CD4-positive, alpha-beta memory T cell (primary cell): Measurements from ENCODE around the gene ZDHHC12. TPM values are rescaled to one million over a fixed set of nuclear protein-coding genes. Genes with fewer than 3 reads are reported as not detected.

Source experiments
- CTCF ChIA-PET: fragments of 350-600 bp; sonication (Branson Sonifier 250); formaldehyde crosslinking; loops from one replicate; lab custom pipeline; 2021; ENCODE audit warnings: inconsistent platforms; ENCODE audit not compliant: partially characterized antibody; lab: Charles Lee
- POLR2A ChIA-PET: fragments of 350-600 bp; sonication (Branson Sonifier 250); formaldehyde crosslinking; loops from one replicate; lab custom pipeline; 2021; ENCODE audit not compliant: partially characterized antibody; lab: Charles Lee
- DNase-seq, 5 donors: peaks; one replicate each; pipeline versions ENCODE4 v3.0.0 to v3.0.0-alpha.2; 2020 to 2022; ENCODE audit warnings: mixed read lengths in 1 of 5
- H3K27ac ChIP-seq: one replicate; pipeline ENCODE4 v1.7.0; 2013; ENCODE audit warnings: low read depth, low read length
- H3K27me3 ChIP-seq: 2 replicates; pipeline ENCODE4 v1.7.0; 2013; ENCODE audit warnings: mild to moderate bottlenecking, low read length, moderate library complexity; ENCODE audit not compliant: insufficient read depth
- H3K36me3 ChIP-seq: 2 replicates; pipeline ENCODE4 v1.7.0; 2013; ENCODE audit warnings: mild to moderate bottlenecking, low read length, moderate library complexity; ENCODE audit not compliant: insufficient read depth
- H3K4me1 ChIP-seq: 2 replicates; pipeline ENCODE4 v1.7.0; 2013; ENCODE audit warnings: mild to moderate bottlenecking, low read length, moderate library complexity; ENCODE audit not compliant: insufficient read depth
- H3K4me3 ChIP-seq, 2 donors: one replicate each; pipeline ENCODE4 v1.7.0; 2013; ENCODE audit warnings: low read length in 2 of 2, mild to moderate bottlenecking in 1 of 2
- H3K9me3 ChIP-seq, 2 donors: one replicate each; pipeline ENCODE4 v1.7.0; 2013; ENCODE audit warnings: low read length in 2 of 2, control low read depth in 1 of 2; ENCODE audit not compliant: control insufficient read depth in 1 of 2
- H3K27ac Mint-ChIP-seq, 7 donors: one replicate each; pipeline ENCODE4 v1.8.0; 2020 to 2021; ENCODE audit warnings: mixed read lengths in 7 of 7, mild to moderate bottlenecking in 6 of 7, inconsistent platforms in 3 of 7, moderate library complexity in 3 of 7
- H3K27me3 Mint-ChIP-seq, 2 donors: one replicate each; pipeline ENCODE4 v1.8.0; 2020 to 2021; ENCODE audit warnings: mixed read lengths in 2 of 2
- H3K36me3 Mint-ChIP-seq, 2 donors: one replicate each; pipeline ENCODE4 v1.8.0; 2020 to 2021; ENCODE audit warnings: mixed read lengths in 2 of 2, inconsistent platforms in 1 of 2, mild to moderate bottlenecking in 1 of 2
- H3K4me1 Mint-ChIP-seq, 4 donors: one replicate each; pipeline ENCODE4 v1.8.0; 2020 to 2021; ENCODE audit warnings: mixed read lengths in 4 of 4, mild to moderate bottlenecking in 1 of 4
- H3K4me3 Mint-ChIP-seq, 8 donors: one replicate each; pipeline ENCODE4 v1.8.0; 2020 to 2021; ENCODE audit warnings: mixed read lengths in 8 of 8, mild to moderate bottlenecking in 7 of 8, moderate library complexity in 6 of 8, inconsistent platforms in 3 of 8
- H3K9me3 Mint-ChIP-seq, 8 donors: one replicate each; pipeline ENCODE4 v1.8.0; 2020 to 2021; ENCODE audit warnings: mixed read lengths in 8 of 8, mild to moderate bottlenecking in 5 of 8, inconsistent platforms in 3 of 8, moderate library complexity in 1 of 8
- intact Hi-C: fragments of 100-400 bp; cut with micrococcal nuclease; formaldehyde crosslinking; loops from one replicate; pipeline ENCODE4 v1.15.1; 2023
- polyA plus RNA-seq, 2 donors: library from polyadenylated mRNA; unstranded; fragments of 300-500 nt; fragmentation: Illumina TruSeq; gene quantifications; one replicate each; pipeline ENCODE4 v1.2.3, GENCODE V29; 2021
- total RNA-seq, 2 experiments: library from RNA; stranded (reverse); gene quantifications; one replicate each; pipeline ENCODE4 v1.2.3, GENCODE V29; 2021

ZDHHC12 gene
- total and polyA plus RNA-seq, 4 experiments from 2014 or later = 24.6 to 75.7 (median 41.7) TPM

DNA sequence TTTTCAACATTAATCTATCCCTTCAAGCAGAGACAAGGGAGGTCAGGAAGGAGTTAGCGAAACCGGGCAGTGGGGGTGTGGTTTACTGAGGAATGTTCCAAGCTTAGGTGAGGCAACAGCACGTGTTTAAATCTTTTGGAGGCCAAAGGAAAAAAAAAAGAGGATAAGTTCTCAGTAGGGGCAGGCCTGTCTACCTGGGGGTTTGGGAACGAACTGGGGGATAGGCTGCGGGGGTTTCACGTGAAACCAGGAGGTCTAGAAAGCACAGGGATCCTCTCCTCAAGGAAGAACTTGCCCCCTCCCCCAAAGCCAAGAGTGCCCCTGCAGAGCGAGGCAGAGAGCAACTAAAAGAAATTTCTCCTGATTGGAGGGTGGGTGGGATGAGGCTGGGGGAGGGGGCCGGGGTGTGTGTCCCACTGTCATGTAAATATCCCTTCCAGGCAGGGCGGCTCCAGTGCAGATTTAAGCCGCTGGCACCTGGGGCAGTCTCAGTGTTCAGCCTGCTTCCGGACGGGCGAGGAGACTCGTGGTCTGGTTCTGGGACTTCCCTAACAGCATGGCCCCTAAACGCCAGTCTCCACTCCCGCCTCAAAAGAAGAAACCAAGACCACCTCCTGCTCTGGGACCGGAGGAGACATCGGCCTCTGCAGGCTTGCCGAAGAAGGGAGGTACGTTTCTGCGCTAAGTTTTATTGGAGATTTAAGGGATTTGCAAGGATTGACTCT lies 40.4 kb downstream of the ZDHHC12 start:
- Histone ChIP-seq H3K36me3 (no peaks in the 10 kb centered on the region), H3K4me1 (peaks cover 51% of the 10 kb centered on the region), H3K9me3 (no peaks in the 10 kb centered on the region), H3K27ac (peak overlapping the region; percentile 74), H3K27me3 (no peaks in the 10 kb centered on the region), H3K4me3 (peak overlapping the region; percentile 37 to 74)
- Mint-ChIP-seq H3K27me3 (no peaks in the 10 kb centered on the region), H3K36me3 (peaks cover 0 to 9% of the 10 kb centered on the region in 2 donors), H3K4me3 (peak overlapping the region; percentile 91 to 99 (median 96)), H3K27ac (peak overlapping the region; percentile 65 to 99 (median 94)), H3K9me3 (peaks cover 0 to 2% (median 0%) of the 10 kb centered on the region in 8 donors), H3K4me1 (peaks cover 34 to 56% (median 45%) of the 10 kb centered on the region in 4 donors)
- CTCF ChIA-PET = interaction anchor here (1.1 kb wide), 1 partner anchor 20 kb away, joined by 3 read pairs; no protein-coding TSS in a partner anchor
- peak in 2 of 5 donors; percentile 9 to 12 for DNase-seq
- POLR2A ChIA-PET = interaction anchor here (0.6 to 3.6 kb wide), 14 partner anchors 8 to 407 kb away, joined by 3 to 28 read pairs (median 6); partner anchors contain the start of genes DYNC2I2, ENDOG, GOLGA2 and PKN3
- intact Hi-C loops = loop anchor here (1.0 kb wide), 1 partner anchor 27 kb away; the partner anchor contains the start of gene DYNC2I2

DNA sequence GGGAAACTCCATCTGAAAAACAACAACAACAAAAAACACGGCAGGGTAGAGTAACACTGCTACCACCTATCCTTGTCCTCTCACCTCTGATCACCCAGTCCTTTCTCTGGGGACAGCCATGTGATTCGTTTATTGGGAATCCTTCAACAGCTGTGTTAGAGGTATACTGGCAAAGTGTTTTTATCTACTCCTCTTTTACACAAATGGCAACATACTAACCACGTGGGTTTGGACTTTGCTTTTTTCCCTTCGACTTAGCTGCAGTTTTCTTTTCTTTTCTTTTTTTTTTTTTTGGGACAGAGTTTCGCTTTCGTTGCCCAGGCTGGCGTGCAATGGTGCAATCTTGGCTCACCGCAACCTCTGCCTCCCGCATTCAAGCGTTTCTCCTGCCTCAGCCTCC lies 46.1 kb downstream of the ZDHHC12 start:
- Histone ChIP-seq H3K27ac (no peak overlapping the region), H3K9me3 (no peaks in the 10 kb centered on the region), H3K4me3 (no peak overlapping the region), H3K27me3 (no peaks in the 10 kb centered on the region), H3K4me1 (no peaks in the 10 kb centered on the region), H3K36me3 (no peaks in the 10 kb centered on the region)
- Mint-ChIP-seq H3K27ac (no peak overlapping the region), H3K36me3 (peaks cover 0 to 3% of the 10 kb centered on the region in 2 donors), H3K9me3 (no peaks in the 10 kb centered on the region), H3K4me1 (peaks cover 0 to 4% (median 1%) of the 10 kb centered on the region in 4 donors), H3K4me3 (no peak overlapping the region), H3K27me3 (no peaks in the 10 kb centered on the region)
- DNase-seq = no peak
- CTCF ChIA-PET = interaction anchor here (1.1 kb wide), 2 partner anchors 24 to 30 kb away, joined by 3 to 4 read pairs; partner anchors contain the start of gene PKN3
- intact Hi-C loops = no loop called here
- POLR2A ChIA-PET = no interaction called here

DNA sequence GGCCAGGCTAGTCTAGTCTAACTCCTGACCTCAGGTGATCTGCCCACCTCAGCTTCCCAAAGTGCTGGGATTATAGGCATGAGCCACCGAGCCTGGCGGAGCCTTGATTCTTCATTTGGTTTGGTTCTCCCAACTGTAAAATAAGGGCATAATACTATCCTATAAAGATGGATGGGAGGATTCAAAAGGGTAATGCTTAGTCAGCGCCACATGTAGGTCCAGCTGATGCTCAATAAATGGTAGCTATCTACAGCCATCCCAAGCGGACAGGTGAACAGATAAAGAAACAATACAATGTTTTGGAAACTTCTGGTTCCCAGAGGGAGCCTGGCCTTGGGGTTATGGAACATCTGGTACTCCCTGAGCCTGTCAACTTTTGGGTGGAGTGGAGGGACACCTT lies 48.5 kb downstream of the ZDHHC12 start:
- H3K36me3 ChIP-seq = no peaks in the 10 kb centered on the region
- no peaks in the 10 kb centered on the region for H3K4me1 ChIP-seq
- no peak overlapping the region for H3K4me3 Mint-ChIP-seq
- H3K4me1 Mint-ChIP-seq = no peaks in the 10 kb centered on the region
- ChIA-PET CTCF (interaction anchor here (0.9 kb wide), 1 partner anchor 32 kb away, joined by 3 read pairs; no protein-coding TSS in a partner anchor), POLR2A (interaction anchor here (1.9 to 2.4 kb wide), 2 partner anchors 9 to 14 kb away, joined by 4 to 7 read pairs; no protein-coding TSS in a partner anchor)
- no peaks in the 10 kb centered on the region for H3K27me3 ChIP-seq
- no peak for DNase-seq
- peak overlapping the region in 1 of 7 donors; percentile 83 for H3K27ac Mint-ChIP-seq
- H3K27ac ChIP-seq = no peak overlapping the region
- H3K36me3 Mint-ChIP-seq = no peaks in the 10 kb centered on the region
- no peaks in the 10 kb centered on the region for H3K9me3 Mint-ChIP-seq
- H3K9me3 ChIP-seq = no peaks in the 10 kb centered on the region
- H3K4me3 ChIP-seq = no peak overlapping the region
- H3K27me3 Mint-ChIP-seq = no peaks in the 10 kb centered on the region
- intact Hi-C loops = no loop called here

Other genes starting within 250 kb of the ZDHHC12 start
- 10 to 100 TPM; 31.1 to 32.2 TPM for gene GLE1, start 219.4 kb downstream of the ZDHHC12 start, total RNA-seq
- gene GLE1, start 219.4 kb downstream of the ZDHHC12 start, polyA plus RNA-seq = 10 to 100 TPM; 22.4 to 31.4 TPM
- gene SPTAN1, start 171.5 kb downstream of the ZDHHC12 start, total RNA-seq = 100 to 1,000 TPM; 593 to 595 TPM
- gene SPTAN1, start 171.5 kb downstream of the ZDHHC12 start, polyA plus RNA-seq = 100 to 1,000 TPM in 1 of 2 donors, 10 to 100 TPM in 1; 14.0 to 194 TPM
- 1 to 10 TPM; 4.3 to 4.6 TPM for gene DYNC2I2, start 67.3 kb downstream of the ZDHHC12 start, total RNA-seq
- gene DYNC2I2, start 67.3 kb downstream of the ZDHHC12 start, polyA plus RNA-seq = 1 to 10 TPM; 1.7 to 2.4 TPM
- 100 to 1,000 TPM; 261 to 264 TPM for gene SET, start 34.9 kb downstream of the ZDHHC12 start, total RNA-seq
- 100 to 1,000 TPM; 132 to 191 TPM for gene SET, start 34.9 kb downstream of the ZDHHC12 start, polyA plus RNA-seq
- gene PKN3, start 21.6 kb downstream of the ZDHHC12 start, total RNA-seq = 1 to 10 TPM; 1.7 to 2.6 TPM
- gene PKN3, start 21.6 kb downstream of the ZDHHC12 start, polyA plus RNA-seq = 1 to 10 TPM in 1 of 2 donors, under 1 TPM in 1; 0.48 to 1.3 TPM
- gene ZER1, start 47.8 kb upstream of the ZDHHC12 start, total RNA-seq = 10 to 100 TPM; 37.9 to 44.2 TPM
- 10 to 100 TPM; 35.6 to 41.1 TPM for gene ZER1, start 47.8 kb upstream of the ZDHHC12 start, polyA plus RNA-seq
- 10 to 100 TPM; 28.0 to 31.4 TPM for gene TBC1D13, start 63.1 kb upstream of the ZDHHC12 start, total RNA-seq
- gene TBC1D13, start 63.1 kb upstream of the ZDHHC12 start, polyA plus RNA-seq = 10 to 100 TPM; 26.0 to 29.2 TPM
- 10 to 100 TPM; 18.5 to 19.7 TPM for gene ENDOG, start 94.4 kb upstream of the ZDHHC12 start, total RNA-seq
- gene ENDOG, start 94.4 kb upstream of the ZDHHC12 start, polyA plus RNA-seq = 10 to 100 TPM; 21.2 to 25.9 TPM
- gene SPOUT1, start 105.7 kb upstream of the ZDHHC12 start, total RNA-seq = 10 to 100 TPM; 79.1 to 86.0 TPM
- gene SPOUT1, start 105.7 kb upstream of the ZDHHC12 start, polyA plus RNA-seq = 10 to 100 TPM; 74.4 to 91.1 TPM
- gene KYAT1, start 157.8 kb upstream of the ZDHHC12 start, total RNA-seq = 10 to 100 TPM in 1 of 2 experiments, 1 to 10 TPM in 1; 9.8 to 12.4 TPM
- gene KYAT1, start 157.8 kb upstream of the ZDHHC12 start, polyA plus RNA-seq = 10 to 100 TPM; 11.0 to 11.6 TPM
- gene LRRC8A, start 158.0 kb upstream of the ZDHHC12 start, total RNA-seq = 10 to 100 TPM; 24.4 to 26.4 TPM
- 10 to 100 TPM; 18.7 to 40.6 TPM for gene LRRC8A, start 158.0 kb upstream of the ZDHHC12 start, polyA plus RNA-seq
- 1 to 10 TPM; 1.7 to 2.2 TPM for gene PHYHD1, start 196.9 kb upstream of the ZDHHC12 start, total RNA-seq
- gene PHYHD1, start 196.9 kb upstream of the ZDHHC12 start, polyA plus RNA-seq = not detected
- gene DOLK, start 223.5 kb upstream of the ZDHHC12 start, total RNA-seq = 10 to 100 TPM in 1 of 2 experiments, 1 to 10 TPM in 1; 9.9 to 12.9 TPM
- gene DOLK, start 223.5 kb upstream of the ZDHHC12 start, polyA plus RNA-seq = 10 to 100 TPM in 1 of 2 donors, 1 to 10 TPM in 1; 9.1 to 11.7 TPM
- 10 to 100 TPM; 70.1 to 70.8 TPM for gene NUP188, start 223.6 kb upstream of the ZDHHC12 start, total RNA-seq
- 10 to 100 TPM; 27.2 to 39.4 TPM for gene NUP188, start 223.6 kb upstream of the ZDHHC12 start, polyA plus RNA-seq